NCI-H1105 (cell line): ENCODE data around the gene CDH1.
"Not testable (repeated sequence)": the region's sequence is repeated elsewhere in the genome, so short reads cannot be mapped to it uniquely, and the experiment has no call there.

Source experiments
- DNase-seq: peaks from one replicate; lab custom pipeline; 2025; lab: John Stamatoyannopoulos, UW

The CDH1 gene

DNA sequence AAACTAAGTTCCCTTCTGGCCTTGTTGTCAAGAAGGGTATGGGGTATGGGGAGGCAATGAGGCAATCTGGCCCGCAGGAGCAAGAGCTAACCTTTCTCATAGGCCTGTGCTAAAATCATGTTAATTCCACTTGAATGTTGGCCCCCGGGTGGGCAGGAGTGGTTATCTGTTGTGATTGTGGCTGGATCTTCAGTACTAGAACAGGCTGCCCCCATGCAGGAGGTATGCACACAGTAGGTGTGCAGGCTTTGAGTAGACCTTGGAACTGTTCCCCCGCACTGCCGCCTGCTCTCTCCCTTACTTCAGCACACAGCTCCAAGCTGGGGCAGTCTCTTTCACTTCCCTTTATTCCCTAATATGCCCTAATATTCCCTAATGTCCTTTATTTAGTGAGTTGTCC, 53.9 kb downstream of the CDH1 start:
- DNase-seq = no peak

DNA sequence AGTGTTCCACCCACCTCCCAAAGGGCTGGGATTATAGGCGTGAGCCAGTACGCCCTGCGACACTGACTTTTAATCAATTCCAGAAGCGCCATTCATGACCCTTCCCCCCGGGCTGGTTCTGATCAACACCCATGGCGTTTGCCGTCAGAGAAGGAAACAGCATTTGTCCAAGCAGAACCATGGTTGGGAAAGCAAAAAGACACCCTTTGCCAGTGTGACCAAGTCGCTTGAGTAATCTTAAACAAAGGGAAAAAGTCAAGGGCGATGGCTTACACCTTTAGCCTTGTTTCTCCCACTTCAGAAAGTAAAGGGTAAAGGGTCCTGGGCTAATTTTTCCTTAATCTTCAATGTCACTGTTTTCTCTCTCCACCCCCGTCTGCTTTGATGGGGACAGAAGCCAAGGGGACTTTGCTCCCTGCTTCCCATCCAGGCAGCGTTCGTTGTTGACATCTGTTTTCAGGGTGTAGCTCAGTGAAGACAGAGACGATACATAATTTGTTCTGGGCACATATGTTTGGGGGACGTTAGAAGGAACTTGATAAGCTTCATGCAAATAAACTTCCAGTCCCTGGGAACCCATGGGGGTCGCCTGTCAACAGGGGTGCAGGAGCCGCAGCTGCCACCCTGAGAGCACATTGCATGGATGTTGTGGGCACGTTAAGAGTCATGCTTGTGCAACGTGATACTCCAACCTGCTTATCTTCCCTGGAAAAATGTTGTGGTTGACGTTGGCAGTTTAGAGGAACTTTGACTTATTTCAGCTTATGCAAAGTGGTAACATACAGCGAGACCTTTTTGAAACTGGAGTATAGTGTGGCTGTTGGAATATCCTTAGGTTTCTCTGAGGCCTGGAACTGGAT, 55.6 kb downstream of the CDH1 start:
- no peak for DNase-seq

DNA sequence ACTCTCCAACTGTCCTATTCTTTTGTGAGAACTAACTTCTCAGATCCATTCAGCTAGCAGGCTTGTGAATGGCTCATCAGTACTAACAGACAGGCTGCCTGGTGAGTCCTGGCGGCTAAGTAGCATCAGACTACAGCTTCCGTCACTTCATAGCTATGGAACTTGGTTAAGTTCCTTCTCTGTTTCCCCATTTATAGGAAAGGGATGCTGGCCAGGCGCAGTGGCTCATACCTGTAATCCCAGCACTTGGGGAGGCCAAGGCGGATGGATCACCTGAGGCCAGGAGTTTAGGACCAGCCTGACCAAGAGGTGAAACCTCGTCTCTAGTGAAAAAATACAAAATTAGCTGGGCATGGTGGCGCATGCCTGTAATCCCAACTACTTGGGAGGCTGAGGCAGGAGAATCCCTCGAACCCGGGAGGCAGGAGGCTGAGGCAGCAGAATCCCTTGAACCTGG, 56.3 kb downstream of the CDH1 start:
- DNase-seq = no peak

DNA sequence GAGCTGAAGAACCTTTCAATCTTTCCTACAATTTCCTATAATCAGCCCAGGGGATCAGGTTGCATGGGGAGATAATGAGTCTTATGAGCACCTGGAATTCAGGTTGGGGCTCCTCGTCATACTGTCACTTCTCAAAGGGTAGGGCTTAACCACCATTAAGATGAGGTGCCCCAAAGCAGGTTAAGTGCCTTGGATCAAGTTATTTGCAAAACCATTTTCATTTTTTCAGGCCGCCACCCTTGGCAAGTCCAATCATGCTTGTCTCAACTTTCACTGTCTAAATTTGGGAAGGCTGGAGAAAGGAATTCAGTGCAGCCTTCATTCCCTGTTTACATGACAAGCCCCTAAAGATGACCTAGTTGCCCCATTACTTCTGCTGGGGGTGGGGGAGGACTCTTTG, 61.3 kb downstream of the CDH1 start:
- peak; percentile 45 for DNase-seq

DNA sequence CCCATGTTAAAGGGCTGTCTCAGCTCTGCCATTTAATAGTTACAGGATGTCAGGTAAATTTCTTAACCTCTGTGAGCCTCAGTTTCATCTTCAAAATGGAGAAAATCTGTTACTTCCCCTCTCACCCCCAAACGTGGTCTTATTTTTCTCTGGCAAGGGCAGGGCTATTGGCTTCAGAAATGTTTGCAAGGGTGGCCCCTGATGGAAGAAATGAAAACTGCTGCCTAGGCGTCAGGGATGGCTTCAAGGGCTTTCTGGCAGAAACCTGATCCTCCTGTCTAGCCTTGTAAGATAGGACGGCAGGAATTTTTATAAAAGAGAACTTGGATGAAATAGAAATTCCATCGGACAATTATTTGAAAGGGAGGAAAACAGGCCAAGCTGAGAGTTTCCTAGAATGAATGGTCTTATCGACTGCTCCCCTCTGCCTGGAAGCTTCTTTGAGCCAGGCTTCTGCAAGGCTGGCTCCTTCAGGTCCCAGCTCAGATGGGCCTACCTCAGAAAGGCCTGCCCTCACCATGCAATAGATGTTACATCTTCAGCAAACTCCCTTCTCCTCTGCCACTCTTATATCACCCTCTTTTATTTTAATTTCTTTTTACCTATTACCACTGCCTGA, 63.3 kb downstream of the CDH1 start:
- peak; percentile 49 for DNase-seq

DNA sequence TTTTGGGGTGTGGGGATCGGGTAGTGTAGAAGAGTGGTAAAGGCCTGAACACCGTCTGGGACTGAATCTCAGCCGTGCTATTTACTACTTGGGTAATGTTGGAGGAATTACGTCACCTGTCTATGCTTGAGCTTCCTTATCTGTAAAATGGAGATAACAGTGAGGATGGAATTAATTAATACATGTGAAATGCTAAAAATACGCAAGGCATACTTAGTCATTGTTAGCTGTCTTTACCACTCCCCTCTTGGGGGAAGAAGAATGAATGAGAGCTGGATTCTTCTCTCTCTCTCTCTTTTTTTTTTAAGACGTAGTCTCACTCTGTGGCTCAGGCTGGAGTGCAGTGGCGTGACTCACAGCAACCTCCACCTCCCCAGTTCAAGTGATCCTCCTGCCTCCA, 65.1 kb downstream of the CDH1 start:
- no peak for DNase-seq

DNA sequence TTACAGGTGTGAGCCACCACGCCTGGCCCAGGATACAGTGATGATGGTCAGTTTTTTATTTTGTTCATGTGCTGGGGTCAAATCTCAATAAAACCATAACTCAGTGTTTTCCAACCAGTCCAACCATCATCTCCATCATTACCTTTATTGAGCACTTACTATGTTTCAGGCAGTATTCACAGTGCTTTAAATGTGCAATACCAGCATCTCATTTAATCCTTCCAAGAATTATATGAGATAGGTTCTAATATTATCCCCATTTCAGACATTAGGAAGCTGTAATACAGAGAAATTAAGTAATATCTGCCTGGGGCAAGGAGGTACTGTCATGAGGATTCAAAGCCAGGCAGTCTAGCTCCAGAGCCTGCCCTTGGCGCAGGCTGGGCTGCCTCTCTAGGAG, 69.3 kb downstream of the CDH1 start:
- no peak for DNase-seq

DNA sequence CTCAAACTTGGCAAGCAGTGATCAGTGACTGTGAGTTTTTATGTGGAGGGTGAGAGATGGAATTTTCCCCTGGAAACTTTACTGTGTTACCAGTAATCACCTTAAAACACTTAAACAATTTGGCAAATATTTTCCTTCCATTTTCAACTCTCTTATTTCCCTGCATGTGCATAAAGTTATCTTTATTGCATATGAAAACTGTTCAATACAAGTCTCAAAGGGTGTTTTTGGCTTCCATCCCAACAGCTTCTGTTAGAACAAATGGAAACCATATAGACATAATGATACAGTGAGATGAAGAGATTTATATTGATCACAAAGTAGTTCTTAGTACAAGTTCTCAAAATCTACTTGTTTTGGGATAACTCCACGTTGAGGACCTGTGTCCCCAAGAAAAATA, 69.9 kb downstream of the CDH1 start:
- DNase-seq = no peak

DNA sequence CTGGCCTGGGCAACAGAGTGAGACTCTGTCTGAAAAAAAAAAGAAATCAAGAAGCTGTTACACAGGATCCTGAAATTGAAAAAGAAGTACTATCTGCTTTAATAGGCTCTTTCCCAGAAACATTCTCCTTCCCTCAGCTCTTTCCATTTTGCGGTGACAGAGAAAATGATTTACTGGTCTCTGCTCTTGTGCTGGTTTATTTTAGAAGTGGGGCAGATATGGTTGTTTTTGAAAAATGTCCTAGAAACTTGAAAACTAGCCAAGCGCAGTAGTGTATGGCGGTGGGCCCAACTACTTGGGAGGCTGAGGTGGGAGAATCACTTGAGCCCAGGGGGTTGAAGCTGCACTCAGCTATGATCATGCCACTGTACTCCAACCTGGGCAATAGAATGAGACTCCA, 77.4 kb downstream of the CDH1 start:
- no peak for DNase-seq

DNA sequence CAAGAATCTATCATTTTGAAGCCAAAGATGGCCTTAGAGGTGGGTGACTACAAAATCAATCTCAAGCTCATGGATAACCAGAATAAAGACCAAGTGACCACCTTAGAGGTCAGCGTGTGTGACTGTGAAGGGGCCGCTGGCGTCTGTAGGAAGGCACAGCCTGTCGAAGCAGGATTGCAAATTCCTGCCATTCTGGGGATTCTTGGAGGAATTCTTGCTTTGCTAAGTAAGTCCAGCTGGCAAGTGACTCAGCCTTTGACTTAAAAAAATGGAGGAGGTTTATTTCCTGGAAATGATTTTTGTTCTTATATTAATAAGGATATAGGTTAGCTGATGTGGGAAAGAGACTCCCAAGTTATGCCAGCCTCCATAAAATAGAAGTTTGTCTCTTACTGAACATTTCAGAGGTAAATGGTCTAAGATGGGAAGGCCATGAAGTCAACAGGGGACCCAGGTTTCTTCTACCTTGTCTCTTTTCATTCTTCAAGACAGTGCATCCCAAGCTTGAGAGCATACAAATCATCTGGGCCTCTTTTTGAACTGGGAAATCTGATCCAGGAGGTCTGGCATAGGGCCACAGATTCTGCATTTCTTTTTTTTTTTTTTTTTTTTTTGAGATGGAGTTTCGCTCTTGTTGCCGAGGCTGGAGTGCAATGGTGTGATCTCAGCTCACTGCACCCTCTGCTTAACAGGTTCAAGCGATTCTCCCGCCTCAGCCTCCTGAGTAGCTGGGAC, 86.5 kb downstream of the CDH1 start:
- no peak for DNase-seq

DNA sequence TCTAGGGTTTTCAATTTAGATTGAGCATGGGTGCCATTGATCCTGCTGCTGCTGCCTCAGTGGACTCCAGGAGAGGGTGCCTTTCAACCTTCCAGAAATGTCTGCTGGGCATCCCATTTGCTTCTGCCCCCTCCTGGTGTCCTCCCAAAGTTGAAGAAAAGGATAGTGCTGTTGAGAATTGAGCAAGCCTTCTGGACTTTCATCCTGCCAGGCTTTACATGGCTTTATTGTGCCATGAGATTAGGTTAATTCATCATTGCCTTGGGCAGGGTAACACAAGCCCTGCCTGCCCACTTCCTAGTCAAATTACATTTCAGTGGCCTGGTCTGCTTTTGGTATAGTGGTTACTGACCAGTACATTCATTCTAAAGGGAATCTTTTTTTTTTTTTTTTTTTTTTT, 88.3 kb downstream of the CDH1 start:
- no peak for DNase-seq

DNA sequence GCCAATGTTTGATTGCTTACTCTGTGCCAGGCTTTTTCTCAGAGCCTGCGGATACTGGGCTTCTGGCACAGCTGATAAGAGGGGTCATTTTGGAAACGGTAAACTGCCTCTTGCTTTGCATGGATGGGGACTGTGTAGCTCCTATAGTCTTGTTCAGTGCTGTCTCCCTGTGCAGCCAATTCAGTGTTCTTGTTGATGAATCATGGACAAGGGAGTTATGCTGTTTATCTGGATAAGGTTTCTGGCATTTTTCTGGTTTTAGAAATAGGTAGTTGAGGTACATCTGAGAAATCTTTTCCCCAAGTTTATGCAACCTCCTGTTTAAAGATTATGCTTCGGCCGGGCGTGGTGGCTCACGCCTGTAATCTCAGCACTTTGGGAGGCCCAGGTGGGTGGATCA, 89.6 kb downstream of the CDH1 start:
- no peak for DNase-seq

DNA sequence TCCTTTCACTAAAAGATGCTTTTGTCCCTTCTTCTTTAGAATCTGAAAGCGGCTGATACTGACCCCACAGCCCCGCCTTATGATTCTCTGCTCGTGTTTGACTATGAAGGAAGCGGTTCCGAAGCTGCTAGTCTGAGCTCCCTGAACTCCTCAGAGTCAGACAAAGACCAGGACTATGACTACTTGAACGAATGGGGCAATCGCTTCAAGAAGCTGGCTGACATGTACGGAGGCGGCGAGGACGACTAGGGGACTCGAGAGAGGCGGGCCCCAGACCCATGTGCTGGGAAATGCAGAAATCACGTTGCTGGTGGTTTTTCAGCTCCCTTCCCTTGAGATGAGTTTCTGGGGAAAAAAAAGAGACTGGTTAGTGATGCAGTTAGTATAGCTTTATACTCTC, 96.2 kb downstream of the CDH1 start:
- DNase-seq = no peak

DNA sequence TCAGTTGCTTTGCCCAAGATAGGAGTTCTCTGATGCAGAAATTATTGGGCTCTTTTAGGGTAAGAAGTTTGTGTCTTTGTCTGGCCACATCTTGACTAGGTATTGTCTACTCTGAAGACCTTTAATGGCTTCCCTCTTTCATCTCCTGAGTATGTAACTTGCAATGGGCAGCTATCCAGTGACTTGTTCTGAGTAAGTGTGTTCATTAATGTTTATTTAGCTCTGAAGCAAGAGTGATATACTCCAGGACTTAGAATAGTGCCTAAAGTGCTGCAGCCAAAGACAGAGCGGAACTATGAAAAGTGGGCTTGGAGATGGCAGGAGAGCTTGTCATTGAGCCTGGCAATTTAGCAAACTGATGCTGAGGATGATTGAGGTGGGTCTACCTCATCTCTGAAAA, 97.5 kb downstream of the CDH1 start:
- no peak for DNase-seq

DNA sequence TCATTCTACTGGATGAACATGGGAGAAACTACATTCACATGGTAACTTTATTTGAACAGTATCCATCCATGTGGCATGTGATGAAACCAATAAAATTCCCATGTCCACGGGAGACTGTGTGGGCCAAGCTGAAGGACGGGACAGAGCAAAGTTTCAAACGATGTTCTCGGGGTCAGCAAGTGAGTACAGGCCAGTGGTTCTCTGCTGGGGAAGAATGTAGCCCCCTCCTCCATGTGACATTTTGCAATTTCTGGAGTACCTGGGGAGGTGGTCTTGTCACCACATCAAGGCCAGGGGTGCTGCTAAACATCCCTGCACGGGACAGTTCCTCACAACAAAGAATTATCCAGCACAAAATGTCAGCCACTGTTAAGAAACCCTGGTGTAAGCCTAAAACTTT, 98.9 kb downstream of the CDH1 start:
- no peak for DNase-seq

DNA sequence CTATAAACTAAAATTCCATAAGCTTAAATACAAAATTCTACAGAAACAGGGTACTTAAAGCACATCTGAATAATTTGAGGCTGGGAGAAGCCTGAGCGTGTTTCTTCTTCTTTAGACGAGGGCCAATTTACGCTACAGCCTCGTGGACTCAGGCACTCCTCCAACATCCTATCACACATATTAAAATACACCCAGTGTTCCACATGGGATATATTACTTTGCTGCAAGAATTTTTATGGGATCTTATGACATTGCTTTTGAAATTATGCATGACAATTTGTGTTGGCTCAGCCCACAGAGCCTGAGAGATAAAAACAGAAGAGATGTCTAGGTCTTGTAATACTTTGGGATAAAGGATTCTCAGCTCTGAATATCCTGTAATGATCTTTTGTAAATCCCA, 102.7 kb downstream of the CDH1 start:
- DNase-seq = no peak

DNA sequence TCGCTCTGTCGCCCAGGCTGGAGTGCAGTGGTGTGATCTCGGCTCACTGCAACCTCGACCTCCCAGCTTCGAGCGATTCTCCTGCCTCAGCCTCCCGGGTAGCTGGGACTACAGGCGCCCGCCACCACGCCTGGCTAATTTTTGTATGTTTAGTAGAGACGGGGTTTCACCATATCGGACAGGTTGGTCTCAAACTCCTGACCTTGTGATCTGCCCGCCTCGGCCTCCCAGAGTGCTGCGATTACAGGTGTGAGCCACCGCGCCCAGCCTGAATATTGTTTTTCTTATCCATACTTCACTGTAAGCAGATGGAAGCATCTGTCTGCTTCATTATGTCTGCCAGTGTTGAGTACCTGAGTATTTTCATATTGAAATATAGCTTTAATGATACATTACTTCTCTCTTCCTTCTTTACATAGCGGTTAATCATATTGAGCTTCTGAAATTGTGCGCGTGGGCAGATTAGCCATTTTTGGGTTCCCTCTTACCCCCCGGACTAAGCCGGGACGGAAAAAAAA, 105.9 kb downstream of the CDH1 start:
- DNase-seq = not testable (repeated sequence)

DNA sequence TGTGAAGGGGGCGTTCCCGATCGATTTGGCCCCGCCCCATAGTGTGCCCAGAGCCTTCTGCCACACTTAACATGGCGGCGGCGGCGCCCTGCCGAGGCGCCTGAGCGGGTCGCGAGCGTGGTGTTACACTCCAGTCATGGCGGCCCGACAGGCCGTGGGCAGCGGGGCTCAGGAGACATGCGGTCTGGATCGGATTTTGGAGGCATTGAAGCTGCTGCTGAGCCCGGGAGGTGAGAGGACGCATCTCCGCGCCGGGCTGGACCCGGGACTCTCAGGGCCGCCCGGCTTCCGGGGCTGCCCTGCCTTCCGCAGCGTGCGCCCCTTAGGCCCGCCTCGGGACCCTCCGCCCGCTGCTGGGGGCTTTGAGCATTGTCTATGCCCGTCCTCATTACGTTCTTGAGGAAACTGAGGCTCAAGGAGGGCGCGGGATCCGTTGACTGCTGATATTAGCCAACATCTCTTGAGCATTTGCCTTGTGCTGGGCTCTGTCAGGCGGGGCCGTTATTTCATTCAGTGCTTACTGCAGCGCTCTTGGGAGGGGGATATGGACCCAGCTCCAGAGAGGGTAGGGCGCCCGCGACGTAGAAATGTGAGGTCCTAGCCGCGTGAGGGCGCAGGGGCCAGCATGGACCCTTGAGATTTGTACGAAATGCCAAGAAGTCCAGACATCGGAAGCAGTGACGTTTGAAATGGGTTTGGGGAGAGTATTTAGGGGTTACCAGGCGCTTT, 106.6 kb downstream of the CDH1 start, which contains the start of gene TANGO6:
TANGO6 (plus strand) TSS at position 50 of the 729 bp plus-strand sequence; CDS start at position 137, 87 bp downstream.
- peak; percentile 49 for DNase-seq

DNA sequence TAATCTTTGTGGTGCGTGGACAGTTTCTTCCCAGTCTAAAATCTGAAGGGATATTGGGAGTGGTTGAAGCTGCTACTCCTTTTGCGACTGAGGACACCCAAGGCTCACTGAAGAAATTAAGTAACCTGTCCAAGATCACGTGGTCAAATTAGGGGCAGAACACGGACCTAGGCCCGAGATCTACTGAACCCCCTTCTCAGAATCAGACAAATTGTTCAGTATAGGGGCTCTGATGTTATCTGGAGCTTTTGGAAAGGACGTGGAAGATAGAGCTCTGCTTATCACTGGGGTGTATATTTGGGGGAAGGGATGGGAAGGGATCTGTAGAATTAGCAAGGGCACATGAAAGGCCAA, 107.1 kb downstream of the CDH1 start:
- DNase-seq = no peak

DNA sequence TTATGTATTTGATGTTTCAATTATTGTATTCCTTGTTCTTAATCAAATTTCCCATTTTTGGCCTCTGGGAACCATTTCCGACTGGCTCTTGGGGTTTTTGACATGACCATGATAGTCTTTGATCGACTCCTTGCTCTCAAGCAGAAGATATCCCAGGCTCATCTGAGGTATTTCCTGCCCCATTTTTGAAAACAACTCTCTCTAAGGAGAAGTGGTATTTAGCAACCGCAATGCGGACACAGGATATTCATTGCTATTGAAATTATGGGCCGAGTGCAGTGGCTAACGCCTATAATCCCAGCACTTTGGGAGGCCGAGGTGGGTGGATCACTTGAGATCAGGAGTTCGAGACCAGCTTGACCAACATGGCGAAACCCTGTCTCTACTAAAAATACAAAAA, 111.7 kb downstream of the CDH1 start:
- DNase-seq = no peak

DNA sequence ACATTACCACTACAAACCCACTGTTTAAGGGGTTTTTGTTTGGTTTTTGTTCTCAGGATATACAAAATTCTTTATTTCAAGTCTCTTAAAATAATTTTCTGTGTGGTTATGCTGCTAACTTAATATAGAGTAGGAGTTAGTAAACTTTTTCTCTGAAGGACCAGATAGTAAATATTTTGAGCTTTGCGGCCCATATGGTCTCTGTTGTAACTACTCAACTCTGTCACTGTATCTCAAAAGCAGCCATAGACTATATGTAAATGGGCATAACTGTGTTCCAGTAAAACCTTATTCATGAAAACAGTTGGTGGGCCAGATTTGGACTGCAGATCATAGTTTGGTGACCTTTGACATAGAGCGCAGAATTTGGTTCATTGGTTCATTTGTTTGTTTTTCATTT, 113.4 kb downstream of the CDH1 start:
- DNase-seq = no peak

DNA sequence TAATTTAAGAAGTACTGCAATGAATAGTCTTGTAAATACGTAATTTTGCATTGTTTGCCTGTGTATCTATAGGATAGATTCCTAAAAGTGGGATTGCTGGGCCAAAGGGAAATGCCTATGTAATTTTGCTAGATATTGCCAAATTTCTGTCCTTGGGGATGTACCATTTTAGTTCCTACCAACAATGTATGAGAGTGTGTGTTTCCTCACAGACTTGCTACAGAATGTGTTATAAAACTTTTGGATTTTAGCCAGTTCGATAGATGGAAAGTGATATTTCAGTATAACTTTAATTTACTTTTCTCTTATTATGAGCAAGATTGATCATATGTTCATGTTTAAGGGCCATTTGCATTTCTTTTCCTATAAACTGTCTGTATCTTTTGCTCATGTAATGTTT, 114.5 kb downstream of the CDH1 start:
- DNase-seq = no peak
